GM12878 (cell line): ENCODE data around the gene CAMTA1. TPM values are rescaled to one million over a fixed set of nuclear protein-coding genes. Genes with fewer than 3 reads are reported as not detected.

Experiments
- ATAC-seq: fragments of 200-7000 bp; cut with Tn5 transposase; 3 replicates; pipeline ENCODE4 v1.9.1; 2020; ENCODE audit warnings: mild to moderate bottlenecking, moderate library complexity
- BruUV-seq: library from RNA; stranded (reverse); fragments of 400-500 nt; replicated peaks from 2 replicates; lab custom pipeline; 2021; lab: Mats Ljungman, UMichigan
- CTCF ChIA-PET: fragments of 300-600 bp; sonication (Branson Sonifier 250); formaldehyde crosslinking; extraction: SDS; loops from one replicate; lab custom pipeline; 2021; ENCODE audit warnings: inconsistent platforms; lab: Yijun Ruan, JAX
- POLR2A ChIA-PET: fragments of 350-600 bp; formaldehyde crosslinking; extraction: SDS; loops from one replicate; lab custom pipeline; 2021; ENCODE audit warnings: inconsistent platforms; lab: Charles Lee
- RAD21 ChIA-PET: fragments of 300-600 bp; sonication (Branson Sonifier 250); formaldehyde crosslinking; loops from one replicate; lab custom pipeline; 2023; ENCODE audit warnings: antibody characterized with exemption; ENCODE audit not compliant: unreplicated experiment; lab: Charles Lee
- SMC1A ChIA-PET: fragments of 300-600 bp; sonication (Branson Sonifier 250); formaldehyde crosslinking; loops from one replicate; lab custom pipeline; 2023; ENCODE audit not compliant: unreplicated experiment, uncharacterized antibody; lab: Charles Lee
- DNase-seq: peaks from one replicate; pipeline ENCODE4 v3.0.0-alpha.2; 2011; ENCODE audit warnings: low read depth, low spot score
- FAIRE-seq: peaks from 3 replicates; lab custom pipeline; 2011; peaks lifted over from hg19 to GRCh38; lab: Jason Lieb, UNC
- H2AFZ ChIP-seq: 2 replicates; pipeline ENCODE4 v1.6.0; 2011; ENCODE audit warnings: low read depth, low read length, control low read depth; ENCODE audit not compliant: control insufficient read depth
- H3K27ac ChIP-seq: 2 replicates; pipeline ENCODE4 v1.5.1; 2011; ENCODE audit warnings: control low read depth; ENCODE audit not compliant: control insufficient read depth, insufficient read depth
- H3K27me3 ChIP-seq, 2 experiments: replicated peaks in 1 of 2; 2 replicates each; pipeline versions ENCODE4 v1.6.0 to v1.6.1; 2011; ENCODE audit warnings: low read length in 1 of 2; ENCODE audit not compliant: control insufficient read depth in 2 of 2, insufficient read depth in 2 of 2
- H3K36me3 ChIP-seq, 2 experiments: 2 replicates each; pipeline ENCODE4 v1.5.1; 2011; ENCODE audit warnings: low read length in 1 of 2; ENCODE audit not compliant: control insufficient read depth in 2 of 2, insufficient read depth in 2 of 2
- H3K4me1 ChIP-seq: 2 replicates; pipeline ENCODE4 v1.6.1; 2011; ENCODE audit warnings: mild to moderate bottlenecking, low read length, moderate library complexity, mixed read lengths; ENCODE audit not compliant: control insufficient read depth, insufficient read depth
- H3K4me2 ChIP-seq: 2 replicates; pipeline ENCODE4 v1.6.0; 2011; ENCODE audit warnings: control low read depth; ENCODE audit not compliant: control insufficient read depth, insufficient read depth
- H3K4me3 ChIP-seq: fragments of 200-600 bp; sonication (generic); 2 replicates; pipeline ENCODE4 v1.5.1; 2016
- H3K79me2 ChIP-seq: 2 replicates; pipeline ENCODE4 v1.6.0; 2011; ENCODE audit warnings: low read length; ENCODE audit not compliant: control insufficient read depth, insufficient read depth
- H3K9ac ChIP-seq: 2 replicates; pipeline ENCODE4 v1.8.0; 2011; ENCODE audit warnings: low read length, control low read depth, mixed read lengths; ENCODE audit not compliant: control insufficient read depth, insufficient read depth
- H3K9me3 ChIP-seq: replicated peaks from 3 replicates; pipeline ENCODE4 v1.5.1; 2011; ENCODE audit warnings: mild to moderate bottlenecking, low read length; ENCODE audit not compliant: control insufficient read depth, insufficient read depth
- H4K20me1 ChIP-seq: 2 replicates; pipeline ENCODE4 v1.6.0; 2011; ENCODE audit not compliant: control insufficient read depth, insufficient read depth
- E2F4 ChIP-seq: IDR thresholded peaks from 2 replicates; pipeline ENCODE4 v1.6.1; 2012; ENCODE audit warnings: low read depth, low read length, improper control_type of control experiment
- EP300 ChIP-seq, 2 experiments: fragments of 150-350 bp in 1 of 2; IDR thresholded peaks; 2 replicates each; pipeline ENCODE4 v1.6.1; 2011 to 2012; ENCODE audit warnings: low read depth in 2 of 2, low read length in 2 of 2, borderline replicate concordance in 1 of 2, improper control_type of control experiment in 1 of 2, inconsistent platforms in 1 of 2; ENCODE audit not compliant: control insufficient read depth in 1 of 2
- LARP7 ChIP-seq: fragments of 450-650 bp; IDR thresholded peaks from 2 replicates; pipeline ENCODE4 v1.6.1; 2017; ENCODE audit warnings: mild to moderate bottlenecking
- POU2F2 ChIP-seq: IDR thresholded peaks from 3 replicates; pipeline ENCODE4 v1.6.1; 2011; ENCODE audit warnings: low read depth, mild to moderate bottlenecking, low read length, borderline replicate concordance
- SIX5 ChIP-seq: IDR thresholded peaks from 2 replicates; pipeline ENCODE4 v1.6.1; 2011; ENCODE audit warnings: mild to moderate bottlenecking, low read depth, low read length, moderate library complexity; ENCODE audit not compliant: severe bottlenecking
- SMAD1 ChIP-seq: fragments of 450-650 bp; IDR thresholded peaks from 2 replicates; pipeline ENCODE4 v1.6.1; 2018; ENCODE audit warnings: mild to moderate bottlenecking, low read depth; ENCODE audit not compliant: partially characterized antibody
- SMAD5 ChIP-seq: IDR thresholded peaks from 2 replicates; pipeline ENCODE4 v1.6.1; 2016; ENCODE audit warnings: antibody characterized with exemption, low read depth
- WGBS: methylation state at CpG from one replicate; pipeline ENCODE4 v1.1.6; 2016; ENCODE audit warnings: low lambda C conversion rate; ENCODE audit not compliant: insufficient replicate concordance, insufficient coverage; ENCODE audit errors: missing lambda C conversion rate; 5-methylcytosine and 5-hydroxymethylcytosine counted together
- in situ Hi-C: fragments of 300-500 bp; cut with MboI; formaldehyde crosslinking; loops from 9 replicates; pipeline ENCODE4 v1.14.3; 2018; ENCODE audit warnings: mixed read lengths
- intact Hi-C: fragments of 100-400 bp; cut with micrococcal nuclease; formaldehyde crosslinking; loops from one replicate; pipeline ENCODE4 v1.14.2; 2022; ENCODE audit not compliant: unreplicated experiment
- polyA plus RNA-seq, 11 experiments: library from polyadenylated mRNA; depleted of rRNA in 4 of 11; unstranded in 6 of 11; stranded (reverse) in 5 of 11; fragments of >200 nt; fragmentation: Nextera tagmentation in 4 of 11; fragmentation: Illumina TruSeq in 1 of 11; extraction: Ambion mirVana in 4 of 11; extraction: Trizol in 1 of 11; gene quantifications; 1 replicate in 1 of 11; 2 replicates in 10 of 11; pipeline versions ENCODE4 v1.2.1 to v1.2.3, GENCODE V29; 2011 to 2016; ENCODE audit warnings: inconsistent platforms in 2 of 11, missing spikeins in 2 of 11, low read depth in 1 of 11
- total RNA-seq, 4 experiments: library from RNA; depleted of rRNA in 3 of 4; stranded (reverse); fragments of >200 nt in 3 of 4; fragmentation: Illumina TruSeq in 1 of 4; extraction: Trizol in 1 of 4; gene quantifications; 2 replicates each; pipeline versions ENCODE4 v1.2.1 to v1.2.3, GENCODE V29; 2013 to 2021
- TF ChIP-seq, protein P1 (sequence below): IDR thresholded peaks from 2 replicates; pipeline ENCODE4 v1.6.1; 2012; ENCODE audit warnings: low read length, inconsistent platforms
- TF ChIP-seq, protein P2 (sequence below): fragments of 150-350 bp; IDR thresholded peaks from 2 replicates; pipeline ENCODE4 v1.6.1; 2014; ENCODE audit warnings: mild to moderate bottlenecking, low read depth, low read length
- TF ChIP-seq, protein P3 (sequence below): IDR thresholded peaks from 2 replicates; pipeline ENCODE4 v1.6.1; 2012; ENCODE audit warnings: mild to moderate bottlenecking, low read depth, low read length

CAMTA1 gene
- total and polyA plus RNA-seq, 10 of the 15 experiments (the other 5 are each of a cell fraction or from before 2014, with no cell fraction given) = 37.7 to 148 (median 76.4) TPM

DNA sequence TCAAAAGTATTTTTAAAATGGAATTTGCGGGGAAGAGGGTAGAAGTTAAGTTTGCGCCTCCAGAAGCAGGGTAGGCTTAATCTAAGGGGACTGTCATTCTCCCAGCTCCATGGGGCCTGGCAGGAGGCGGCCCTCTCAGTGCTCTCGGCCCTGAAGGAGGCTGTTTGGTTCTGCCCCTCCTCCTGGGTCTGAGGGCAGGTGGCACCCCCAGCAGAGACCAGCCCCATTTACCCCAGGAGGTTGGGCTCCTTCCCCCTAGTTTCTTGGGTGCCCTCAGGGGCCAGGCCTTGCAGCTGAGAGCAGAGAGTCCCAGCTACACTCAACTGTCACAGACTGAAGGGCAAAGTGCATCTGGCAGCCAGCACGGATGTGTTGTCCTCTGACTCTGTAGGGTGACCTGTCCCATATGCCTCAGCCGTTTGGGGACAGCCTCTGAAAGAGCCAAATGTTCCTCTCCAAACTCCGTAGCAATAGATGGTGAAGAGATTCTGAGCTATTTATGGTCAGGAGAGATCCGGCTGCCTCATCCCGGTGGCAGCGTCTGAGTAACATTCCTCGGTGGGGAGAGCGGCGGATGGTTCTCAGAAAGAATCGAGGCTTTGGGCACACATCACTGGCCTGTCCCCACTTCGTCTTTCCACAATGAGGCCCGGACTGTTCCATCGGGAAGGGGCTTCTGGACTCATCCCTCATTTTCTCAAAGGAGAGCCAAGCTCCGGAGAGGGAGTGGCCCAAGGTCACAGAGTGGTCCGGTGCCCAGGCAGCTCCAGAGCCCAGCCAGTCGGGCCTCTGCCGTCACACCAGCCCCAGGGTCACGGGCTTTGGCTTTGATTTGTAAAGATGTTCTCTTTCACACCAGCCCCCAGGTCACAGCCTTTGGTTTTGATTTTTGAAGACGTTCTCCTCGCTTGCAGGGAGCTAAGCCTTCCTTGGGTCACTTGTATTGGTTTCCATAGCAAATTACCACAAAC is 561.6 kb downstream of the CAMTA1 start (continued):
- TF ChIP-seq E2F4 = no peak

GRCh38 chr1:7348073-7348472 is 562.8 kb downstream of the CAMTA1 start:
- WGBS = 8% methylated on average over 10 of the region's 10 CpGs
- RAD21 ChIA-PET = no interaction called here

More at GRCh38 chr1:7348073-7348472, 562.8 kb downstream of the CAMTA1 start:
- Histone ChIP-seq H3K36me3 (no peaks in the 10 kb centered on the region), H3K4me1 (no peaks in the 10 kb centered on the region), H3K4me3 (no peak overlapping the region), H3K4me2 (no peak overlapping the region), H3K27me3 (peaks cover 0 to 1% of the 10 kb centered on the region in 2 experiments; a peak in 3 of 4 replicates), H3K79me2 (no peaks in the 10 kb centered on the region), H3K9ac (no peak overlapping the region), H3K27ac (no peak overlapping the region), H2AFZ (no peak overlapping the region), H3K9me3 (no peaks in the 10 kb centered on the region), H4K20me1 (no peaks in the 10 kb centered on the region)
- ChIA-PET CTCF (no interaction called here), SMC1A (no interaction called here), POLR2A (no interaction called here)
- intact Hi-C loops = no loop called here
- FAIRE-seq (no peak), ATAC-seq (no peak), DNase-seq (no peak)
- BruUV-seq = no TSS peak
- TF ChIP-seq SIX5 (no peak), POU2F2 (no peak), LARP7 (no peak), SMAD1 (no peak), SMAD5 (no peak), EP300 (IDR thresholded peaks at IDR 0.05; ENCODE audit: borderline replicate concordance in 1 of 2, control insufficient read depth in 1 of 2, low read depth in 2 of 2, low read length in 2 of 2) (no peak)
- TF ChIP-seq, protein P1, sequence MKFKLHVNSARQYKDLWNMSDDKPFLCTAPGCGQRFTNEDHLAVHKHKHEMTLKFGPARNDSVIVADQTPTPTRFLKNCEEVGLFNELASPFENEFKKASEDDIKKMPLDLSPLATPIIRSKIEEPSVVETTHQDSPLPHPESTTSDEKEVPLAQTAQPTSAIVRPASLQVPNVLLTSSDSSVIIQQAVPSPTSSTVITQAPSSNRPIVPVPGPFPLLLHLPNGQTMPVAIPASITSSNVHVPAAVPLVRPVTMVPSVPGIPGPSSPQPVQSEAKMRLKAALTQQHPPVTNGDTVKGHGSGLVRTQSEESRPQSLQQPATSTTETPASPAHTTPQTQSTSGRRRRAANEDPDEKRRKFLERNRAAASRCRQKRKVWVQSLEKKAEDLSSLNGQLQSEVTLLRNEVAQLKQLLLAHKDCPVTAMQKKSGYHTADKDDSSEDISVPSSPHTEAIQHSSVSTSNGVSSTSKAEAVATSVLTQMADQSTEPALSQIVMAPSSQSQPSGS = no peak
- TF ChIP-seq, protein P2, sequence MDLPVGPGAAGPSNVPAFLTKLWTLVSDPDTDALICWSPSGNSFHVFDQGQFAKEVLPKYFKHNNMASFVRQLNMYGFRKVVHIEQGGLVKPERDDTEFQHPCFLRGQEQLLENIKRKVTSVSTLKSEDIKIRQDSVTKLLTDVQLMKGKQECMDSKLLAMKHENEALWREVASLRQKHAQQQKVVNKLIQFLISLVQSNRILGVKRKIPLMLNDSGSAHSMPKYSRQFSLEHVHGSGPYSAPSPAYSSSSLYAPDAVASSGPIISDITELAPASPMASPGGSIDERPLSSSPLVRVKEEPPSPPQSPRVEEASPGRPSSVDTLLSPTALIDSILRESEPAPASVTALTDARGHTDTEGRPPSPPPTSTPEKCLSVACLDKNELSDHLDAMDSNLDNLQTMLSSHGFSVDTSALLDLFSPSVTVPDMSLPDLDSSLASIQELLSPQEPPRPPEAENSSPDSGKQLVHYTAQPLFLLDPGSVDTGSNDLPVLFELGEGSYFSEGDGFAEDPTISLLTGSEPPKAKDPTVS = no peak
- TF ChIP-seq, protein P3, sequence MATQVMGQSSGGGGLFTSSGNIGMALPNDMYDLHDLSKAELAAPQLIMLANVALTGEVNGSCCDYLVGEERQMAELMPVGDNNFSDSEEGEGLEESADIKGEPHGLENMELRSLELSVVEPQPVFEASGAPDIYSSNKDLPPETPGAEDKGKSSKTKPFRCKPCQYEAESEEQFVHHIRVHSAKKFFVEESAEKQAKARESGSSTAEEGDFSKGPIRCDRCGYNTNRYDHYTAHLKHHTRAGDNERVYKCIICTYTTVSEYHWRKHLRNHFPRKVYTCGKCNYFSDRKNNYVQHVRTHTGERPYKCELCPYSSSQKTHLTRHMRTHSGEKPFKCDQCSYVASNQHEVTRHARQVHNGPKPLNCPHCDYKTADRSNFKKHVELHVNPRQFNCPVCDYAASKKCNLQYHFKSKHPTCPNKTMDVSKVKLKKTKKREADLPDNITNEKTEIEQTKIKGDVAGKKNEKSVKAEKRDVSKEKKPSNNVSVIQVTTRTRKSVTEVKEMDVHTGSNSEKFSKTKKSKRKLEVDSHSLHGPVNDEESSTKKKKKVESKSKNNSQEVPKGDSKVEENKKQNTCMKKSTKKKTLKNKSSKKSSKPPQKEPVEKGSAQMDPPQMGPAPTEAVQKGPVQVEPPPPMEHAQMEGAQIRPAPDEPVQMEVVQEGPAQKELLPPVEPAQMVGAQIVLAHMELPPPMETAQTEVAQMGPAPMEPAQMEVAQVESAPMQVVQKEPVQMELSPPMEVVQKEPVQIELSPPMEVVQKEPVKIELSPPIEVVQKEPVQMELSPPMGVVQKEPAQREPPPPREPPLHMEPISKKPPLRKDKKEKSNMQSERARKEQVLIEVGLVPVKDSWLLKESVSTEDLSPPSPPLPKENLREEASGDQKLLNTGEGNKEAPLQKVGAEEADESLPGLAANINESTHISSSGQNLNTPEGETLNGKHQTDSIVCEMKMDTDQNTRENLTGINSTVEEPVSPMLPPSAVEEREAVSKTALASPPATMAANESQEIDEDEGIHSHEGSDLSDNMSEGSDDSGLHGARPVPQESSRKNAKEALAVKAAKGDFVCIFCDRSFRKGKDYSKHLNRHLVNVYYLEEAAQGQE = no peak
- in situ Hi-C loops = no loop called here
